HG03571 (cell line): ENCODE data around the gene FNDC3B.

Experiments
- ATAC-seq: cut with Tn5 transposase; IDR thresholded peaks from one replicate; pipeline ENCODE4 v1.9.1; 2021; ENCODE audit not compliant: unreplicated experiment

Gene FNDC3B

GRCh38 chr3:172112078-172112733, 72.8 kb downstream of the FNDC3B start:
- no peak for ATAC-seq

- ATAC-seq, result no peak
These were observed 73.3 kb downstream of the FNDC3B start for GRCh38 chr3:172112734-172113120.

DNA sequence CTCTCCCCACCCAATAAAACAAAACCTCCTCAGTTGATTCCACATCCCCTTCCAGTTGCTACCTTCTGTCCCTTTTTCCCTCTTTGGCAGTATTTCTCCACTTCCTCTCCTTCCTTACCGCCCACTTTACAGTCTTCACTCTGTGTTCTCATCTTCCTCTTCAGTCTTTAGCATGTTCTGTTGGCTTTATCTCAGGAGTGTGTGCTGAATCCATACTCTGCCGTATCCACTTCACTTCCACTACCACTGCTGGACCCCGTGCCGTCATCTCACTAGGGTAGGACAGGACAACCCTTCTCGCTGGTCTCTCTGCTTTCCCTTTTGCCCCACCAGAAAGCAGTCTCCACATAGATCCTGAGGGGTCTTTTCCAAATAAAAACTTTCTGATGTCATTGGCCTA, 74.3 kb downstream of the FNDC3B start:
- no peak for ATAC-seq

DNA sequence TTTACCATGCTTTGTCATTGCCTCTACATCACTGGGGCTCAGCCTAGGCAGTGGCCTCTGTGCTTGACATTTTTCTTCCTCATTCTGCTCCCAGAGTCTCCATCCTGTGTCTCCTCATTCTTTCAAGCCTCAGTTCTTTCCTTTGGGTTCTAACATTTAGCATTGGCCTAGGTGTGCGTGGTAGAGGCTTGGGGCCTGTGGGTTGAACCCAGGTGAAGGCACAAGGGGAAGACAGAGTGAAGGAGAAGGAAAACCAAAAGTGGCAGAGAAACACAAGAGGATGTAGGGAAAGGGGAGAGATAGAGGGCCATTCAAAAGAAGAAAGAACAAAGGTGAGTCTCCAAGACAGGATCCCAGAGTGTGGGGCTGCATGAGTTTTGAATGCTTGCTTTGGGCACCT, 75.7 kb downstream of the FNDC3B start:
- ATAC-seq, result no peak

- ATAC-seq, result no peak
These were observed 76.4 kb downstream of the FNDC3B start for GRCh38 chr3:172115787-172116186.

DNA sequence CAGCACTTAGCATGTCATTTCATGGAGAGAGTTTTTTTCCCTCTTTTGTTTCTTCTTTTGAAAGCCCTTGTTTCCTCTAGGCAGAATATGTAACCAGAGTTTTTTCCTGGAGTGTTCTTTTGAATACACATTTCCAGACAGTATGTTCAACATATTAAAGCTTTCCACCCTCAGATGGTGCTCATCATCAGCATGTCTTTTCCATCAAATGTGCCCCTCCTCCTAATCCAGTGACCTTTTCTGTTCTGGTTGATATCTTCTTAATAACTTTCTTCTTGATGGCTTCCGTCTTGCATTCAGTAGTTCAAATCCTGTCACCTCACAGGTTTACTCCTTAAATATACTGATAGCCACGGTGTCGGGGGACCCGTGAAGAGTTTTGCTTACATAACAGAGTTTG, 78.6 kb downstream of the FNDC3B start:
- no peak for ATAC-seq

DNA sequence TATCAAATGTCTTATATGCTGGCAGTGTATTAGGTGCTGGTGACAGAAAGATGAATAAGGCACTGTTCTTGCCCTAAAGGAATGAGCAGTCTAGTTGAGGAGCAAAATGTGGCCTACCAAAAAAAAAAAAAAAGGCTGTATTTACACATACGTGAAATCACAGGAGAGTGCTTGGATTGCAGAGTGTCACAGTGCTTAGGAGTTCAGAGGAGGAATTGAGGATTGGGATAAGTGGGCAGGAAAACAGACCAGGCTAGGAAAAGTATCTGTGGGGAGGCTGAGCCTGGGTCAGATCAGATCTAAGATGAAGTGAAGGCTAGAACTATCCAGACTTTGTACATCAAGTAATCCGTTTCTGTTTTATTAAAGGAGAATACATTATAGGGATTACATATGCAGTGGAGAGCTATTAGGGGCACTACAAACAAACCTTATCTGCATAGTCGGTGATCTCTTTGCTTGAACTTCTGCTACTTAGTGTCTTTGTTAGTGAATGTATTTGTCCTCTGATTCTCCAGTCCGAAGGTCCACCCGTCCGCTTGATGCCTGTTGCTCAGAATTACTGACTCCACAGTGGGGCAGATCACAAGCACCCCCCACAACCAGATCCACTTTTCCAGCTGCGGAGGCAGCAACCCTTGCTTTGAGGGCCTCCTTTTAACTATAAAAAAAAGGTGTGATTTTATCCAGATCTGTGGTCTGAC, 80.0 kb downstream of the FNDC3B start:
- no peak for ATAC-seq

GRCh38 chr3:172120912-172121311, 81.5 kb downstream of the FNDC3B start:
- no peak for ATAC-seq

- ATAC-seq, result no peak
These were observed 82.6 kb downstream of the FNDC3B start for GRCh38 chr3:172121981-172122380.

DNA sequence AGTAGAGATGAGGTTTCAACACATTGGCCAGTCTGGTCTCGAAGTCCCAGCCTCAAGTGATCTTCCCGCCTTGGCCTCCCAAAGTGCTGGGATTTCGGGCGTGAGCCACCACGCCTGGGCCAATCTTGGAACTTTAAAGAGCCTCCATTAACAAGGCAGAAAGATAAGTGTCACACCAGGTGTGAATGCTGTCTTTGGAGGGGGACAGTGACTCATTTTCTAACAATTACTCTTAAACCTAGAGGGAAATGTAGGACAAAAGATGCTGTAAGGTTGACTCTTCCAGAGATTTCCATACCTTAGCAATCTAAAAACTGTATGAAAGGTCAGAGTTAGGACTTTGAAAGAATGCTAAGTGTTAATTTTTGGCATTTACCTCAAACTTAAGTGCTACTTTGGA, 84.9 kb downstream of the FNDC3B start:
- ATAC-seq, result no peak

DNA sequence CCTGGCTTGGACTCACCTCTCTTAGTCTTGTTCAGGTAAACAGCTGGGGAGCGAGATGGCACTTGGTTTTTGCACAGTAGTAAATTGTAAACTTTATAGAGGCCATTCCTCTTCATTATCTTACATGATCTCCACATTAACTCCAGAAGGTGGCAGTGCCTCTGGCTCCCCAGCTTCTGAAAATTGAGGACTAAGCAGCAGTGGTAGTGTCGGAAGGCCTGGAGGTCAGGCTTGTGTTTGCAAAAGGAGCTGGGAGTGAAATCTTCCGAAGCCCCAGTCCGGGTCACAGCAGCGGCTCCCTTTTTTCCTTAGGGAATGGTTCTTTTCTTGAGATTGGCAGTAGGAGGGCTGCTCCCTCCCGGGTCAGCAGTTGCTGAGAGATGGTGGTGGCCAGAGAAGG, 85.7 kb downstream of the FNDC3B start:
- ATAC-seq, result no peak

DNA sequence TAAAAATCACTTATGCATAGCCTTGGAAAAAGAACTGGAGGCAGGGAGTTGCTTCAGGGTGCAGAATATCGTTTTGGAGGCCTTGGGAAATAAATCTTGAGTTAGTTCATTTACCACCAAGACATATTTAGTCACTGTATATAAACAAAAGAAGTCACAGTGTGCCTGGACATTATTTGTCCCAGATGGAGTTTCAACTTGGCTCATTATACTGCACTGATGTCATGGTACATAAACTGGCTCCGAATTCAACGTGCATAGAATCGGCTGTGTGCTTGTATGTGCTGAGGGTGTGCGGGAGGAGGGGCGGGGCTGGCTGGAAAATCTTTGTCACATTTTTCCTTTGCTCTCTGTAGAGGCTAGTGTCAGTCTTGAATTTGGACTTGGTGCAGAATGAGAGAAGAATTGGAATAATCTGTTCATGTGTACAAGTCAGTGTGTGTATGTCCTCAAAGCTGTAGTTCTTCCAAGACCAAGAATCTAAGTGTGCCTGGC, 86.6 kb downstream of the FNDC3B start:
- no peak for ATAC-seq

GRCh38 chr3:172126741-172127140, 87.4 kb downstream of the FNDC3B start:
- ATAC-seq, result no peak

- no peak for ATAC-seq
These were observed 87.8 kb downstream of the FNDC3B start for GRCh38 chr3:172127141-172127540.

DNA sequence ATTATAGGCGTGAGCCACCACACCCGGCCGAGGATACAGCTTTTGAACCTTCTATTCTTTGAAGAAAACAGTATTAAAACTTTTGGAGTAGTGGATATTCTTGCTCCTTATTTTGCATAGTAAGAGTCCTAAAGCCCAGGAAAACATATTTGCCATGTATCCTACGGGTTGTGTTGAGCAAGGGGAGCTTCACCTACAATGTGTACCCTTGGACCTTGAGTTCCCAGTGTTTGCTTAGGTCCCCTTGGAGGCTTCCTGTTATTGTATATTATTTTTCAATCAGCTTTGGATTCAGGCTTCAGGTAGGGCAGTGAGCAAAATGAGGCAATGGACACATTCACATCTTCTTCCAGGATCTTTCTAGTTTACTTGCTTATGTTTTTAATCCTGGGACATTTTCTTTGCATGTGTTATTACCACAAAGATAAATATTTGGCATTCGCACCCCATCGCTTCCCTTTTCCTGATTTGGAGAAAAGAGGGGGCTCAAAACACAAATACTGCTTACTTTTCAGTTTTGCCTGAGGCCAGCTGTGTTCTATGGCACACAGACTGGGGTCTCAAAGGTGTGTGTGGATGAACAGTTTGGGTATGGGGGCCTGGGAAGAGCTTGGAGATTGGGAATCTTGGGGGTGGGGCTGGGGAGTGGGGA, 88.7 kb downstream of the FNDC3B start:
- ATAC-seq, result no peak

- no peak for ATAC-seq
These were observed 89.5 kb downstream of the FNDC3B start for GRCh38 chr3:172128858-172129257.

GRCh38 chr3:172129498-172129849, 90.1 kb downstream of the FNDC3B start:
- no peak for ATAC-seq

- ATAC-seq, result no peak
These were observed 90.7 kb downstream of the FNDC3B start for GRCh38 chr3:172129850-172130716.

DNA sequence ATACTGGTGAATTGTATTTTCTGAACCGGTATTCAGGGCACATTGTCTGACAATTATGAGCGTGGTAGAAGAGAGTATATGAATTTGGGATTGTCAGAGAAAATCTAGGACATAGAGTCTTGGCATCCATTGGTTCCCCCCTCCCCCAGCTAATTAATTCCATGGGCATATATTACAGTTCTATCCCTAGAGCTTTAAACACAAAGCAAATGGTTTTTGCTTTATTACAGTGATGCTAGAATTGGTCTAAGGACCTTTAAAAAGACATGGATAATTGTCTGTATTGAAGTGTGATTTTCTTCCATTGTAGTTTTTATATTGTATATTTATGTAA, 91.3 kb downstream of the FNDC3B start:
- no peak for ATAC-seq

- no peak for ATAC-seq
These were observed 92.4 kb downstream of the FNDC3B start for GRCh38 chr3:172131746-172132145.

- peak; percentile 30 for ATAC-seq
These were observed 92.8 kb downstream of the FNDC3B start for GRCh38 chr3:172132159-172132586.
